Smooth muscle cell (in vitro differentiated cells): ENCODE data around the gene KRTAP4-7. TPM values are rescaled to one million over a fixed set of nuclear protein-coding genes. Genes with fewer than 3 reads are reported as not detected.
"Not testable (repeated sequence)": the region's sequence is repeated elsewhere in the genome, so short reads cannot be mapped to it uniquely, and the experiment has no call there.

Source experiments
- DNase-seq: peaks from one replicate; lab custom pipeline; 2025; ENCODE audit not compliant: unreplicated experiment; lab: John Stamatoyannopoulos, UW
- H2AFZ ChIP-seq: fragments of 200-600 bp; sonication (generic); 2 replicates; pipeline ENCODE4 v1.6.0; 2016; ENCODE audit warnings: antibody characterized with exemption, low read depth, mild to moderate bottlenecking
- H3F3A ChIP-seq: fragments of 200-600 bp; sonication (generic); 2 replicates; pipeline ENCODE4 v1.6.0; 2017; ENCODE audit warnings: antibody characterized with exemption, low read depth
- H3K27ac ChIP-seq: fragments of 200-600 bp; sonication (generic); 2 replicates; pipeline ENCODE4 v1.5.1; 2016; ENCODE audit warnings: low read depth, mild to moderate bottlenecking
- H3K27me3 ChIP-seq: fragments of 200-600 bp; sonication (generic); 2 replicates; pipeline ENCODE4 v1.6.1; 2016; ENCODE audit warnings: low read depth, mild to moderate bottlenecking
- H3K36me3 ChIP-seq: fragments of 200-600 bp; sonication (generic); 2 replicates; pipeline ENCODE4 v1.5.1; 2016; ENCODE audit warnings: low read depth
- H3K4me1 ChIP-seq: fragments of 200-600 bp; sonication (generic); 2 replicates; pipeline ENCODE4 v1.5.1; 2016; ENCODE audit warnings: low read depth
- H3K4me2 ChIP-seq: fragments of 200-600 bp; sonication (generic); 2 replicates; pipeline ENCODE4 v1.6.0; 2016; ENCODE audit warnings: mild to moderate bottlenecking
- H3K4me3 ChIP-seq: fragments of 200-600 bp; sonication (generic); 2 replicates; pipeline ENCODE4 v1.5.1; 2016; ENCODE audit warnings: mild to moderate bottlenecking
- H3K79me2 ChIP-seq: fragments of 200-600 bp; sonication (generic); 2 replicates; pipeline ENCODE4 v1.6.0; 2016; ENCODE audit warnings: low read depth, mild to moderate bottlenecking
- H3K9ac ChIP-seq: fragments of 200-600 bp; sonication (generic); 2 replicates; pipeline ENCODE4 v1.6.0; 2016; ENCODE audit warnings: low read depth
- H3K9me3 ChIP-seq: fragments of 200-600 bp; sonication (generic); replicated peaks from 2 replicates; pipeline ENCODE4 v1.5.1; 2016; ENCODE audit warnings: low read depth
- H4K20me1 ChIP-seq: fragments of 200-600 bp; sonication (generic); 2 replicates; pipeline ENCODE4 v1.6.0; 2016; ENCODE audit warnings: low read depth
- CTCF ChIP-seq: fragments of 200-600 bp; sonication (generic); IDR thresholded peaks from 2 replicates; pipeline ENCODE4 v1.5.1; 2017; ENCODE audit warnings: borderline replicate concordance, mild to moderate bottlenecking, antibody characterized with exemption; ENCODE audit not compliant: insufficient read depth, poor library complexity, severe bottlenecking
- WGBS: methylation state at CpG from one replicate; pipeline ENCODE4 v1.1.7; 2016; ENCODE audit warnings: low lambda C conversion rate; 5-methylcytosine and 5-hydroxymethylcytosine counted together
- polyA plus RNA-seq: library from polyadenylated mRNA; unstranded; fragments of >200 nt; fragmentation: Nextera tagmentation; extraction: Ambion mirVana; gene quantifications from 2 replicates; pipeline ENCODE4 v1.2.1, GENCODE V29; 2016
- total RNA-seq: library from RNA; depleted of rRNA; stranded (reverse); fragments of >200 nt; gene quantifications from 2 replicates; pipeline ENCODE4 v1.2.3, GENCODE V29; 2014

KRTAP4-7 gene
- total and polyA plus RNA-seq, 2 experiments from 2014 or later = not detected

GRCh38 chr17:41111151-41111885, 27.4 kb downstream of the KRTAP4-7 start:
- Histone ChIP-seq H3K27ac (no peak overlapping the region), H3K9ac (no peak overlapping the region), H3K27me3 (no peaks in the 10 kb centered on the region), H3K4me2 (no peak overlapping the region), H3K79me2 (no peaks in the 10 kb centered on the region), H3K36me3 (no peaks in the 10 kb centered on the region), H3F3A (no peaks in the 10 kb centered on the region), H2AFZ (no peak overlapping the region), H3K4me3 (no peak overlapping the region), H3K4me1 (no peaks in the 10 kb centered on the region), H4K20me1 (no peaks in the 10 kb centered on the region), H3K9me3 (no peaks in the 10 kb centered on the region)
- WGBS = 76% methylated on average over 2 of the region's 2 CpGs
- DNase-seq = no peak
- no peak for TF ChIP-seq CTCF

- no peak for TF ChIP-seq CTCF
- DNase-seq = no peak
- Histone ChIP-seq H3K9ac (no peak overlapping the region), H4K20me1 (no peaks in the 10 kb centered on the region), H3K4me3 (no peak overlapping the region), H3K79me2 (no peaks in the 10 kb centered on the region), H3F3A (no peaks in the 10 kb centered on the region), H3K36me3 (no peaks in the 10 kb centered on the region), H3K4me1 (no peaks in the 10 kb centered on the region), H2AFZ (no peak overlapping the region), H3K27me3 (no peaks in the 10 kb centered on the region), H3K9me3 (no peaks in the 10 kb centered on the region), H3K27ac (no peak overlapping the region), H3K4me2 (no peak overlapping the region)
- 90% methylated on average over 5 of the region's 5 CpGs for WGBS
Measured at GRCh38 chr17:41116297-41116696, 32.3 kb downstream of the KRTAP4-7 start.

GRCh38 chr17:41117846-41118386, 34.0 kb downstream of the KRTAP4-7 start, which contains the start of gene KRTAP4-11:
Gene KRTAP4-11, minus strand, starts transcription at chr17:41118373. Its CDS starts 58 bp downstream, at chr17:41118315.
- H3K36me3 ChIP-seq, H3K79me2 ChIP-seq, H3K4me3 ChIP-seq, DNase-seq, H3K27me3 ChIP-seq, H2AFZ ChIP-seq, H3K4me1 ChIP-seq, H3F3A ChIP-seq, H3K9me3 ChIP-seq, H3K27ac ChIP-seq, H3K4me2 ChIP-seq, H3K9ac ChIP-seq, H4K20me1 ChIP-seq: not testable (repeated sequence)
- WGBS = 88% methylated on average over 10 of the region's 10 CpGs

- no peaks in the 10 kb centered on the region for H3K27me3 ChIP-seq
- no peaks in the 10 kb centered on the region for H3F3A ChIP-seq
- no peak for TF ChIP-seq CTCF
- no peak overlapping the region for H3K27ac ChIP-seq
- H4K20me1 ChIP-seq = no peaks in the 10 kb centered on the region
- H3K4me3 ChIP-seq = no peak overlapping the region
- no peaks in the 10 kb centered on the region for H3K4me1 ChIP-seq
- no peak for DNase-seq
- H3K79me2 ChIP-seq = no peaks in the 10 kb centered on the region
- 67% methylated on average over 4 of the region's 4 CpGs for WGBS
- no peaks in the 10 kb centered on the region for H3K36me3 ChIP-seq
- H3K4me2 ChIP-seq = no peak overlapping the region
- no peak overlapping the region for H2AFZ ChIP-seq
- no peak overlapping the region for H3K9ac ChIP-seq
- H3K9me3 ChIP-seq = no peaks in the 10 kb centered on the region
Measured at GRCh38 chr17:41118721-41119120, 34.8 kb downstream of the KRTAP4-7 start.

GRCh38 chr17:41119696-41120690, 36.0 kb downstream of the KRTAP4-7 start:
- not testable (repeated sequence) for H3K9me3 ChIP-seq, H2AFZ ChIP-seq, H3K4me1 ChIP-seq, H3K4me3 ChIP-seq, H3F3A ChIP-seq, DNase-seq, H4K20me1 ChIP-seq, H3K9ac ChIP-seq, H3K79me2 ChIP-seq, H3K27me3 ChIP-seq, H3K27ac ChIP-seq, H3K36me3 ChIP-seq
- peak overlapping the region; percentile 9 for H3K4me2 ChIP-seq
- WGBS = 75% methylated on average over 11 of the region's 11 CpGs
